Globus pallidus (tissue), 1 donor: Measurements from ENCODE around the gene TENT4B.
"Not testable (repeated sequence)": the region's sequence is repeated elsewhere in the genome, so short reads cannot be mapped to it uniquely, and the experiment has no call there.

Source experiments
- DNase-seq: peaks from one replicate; pipeline ENCODE4 v3.0.0-alpha.2; 2015; ENCODE audit warnings: low spot score

The TENT4B gene

DNA sequence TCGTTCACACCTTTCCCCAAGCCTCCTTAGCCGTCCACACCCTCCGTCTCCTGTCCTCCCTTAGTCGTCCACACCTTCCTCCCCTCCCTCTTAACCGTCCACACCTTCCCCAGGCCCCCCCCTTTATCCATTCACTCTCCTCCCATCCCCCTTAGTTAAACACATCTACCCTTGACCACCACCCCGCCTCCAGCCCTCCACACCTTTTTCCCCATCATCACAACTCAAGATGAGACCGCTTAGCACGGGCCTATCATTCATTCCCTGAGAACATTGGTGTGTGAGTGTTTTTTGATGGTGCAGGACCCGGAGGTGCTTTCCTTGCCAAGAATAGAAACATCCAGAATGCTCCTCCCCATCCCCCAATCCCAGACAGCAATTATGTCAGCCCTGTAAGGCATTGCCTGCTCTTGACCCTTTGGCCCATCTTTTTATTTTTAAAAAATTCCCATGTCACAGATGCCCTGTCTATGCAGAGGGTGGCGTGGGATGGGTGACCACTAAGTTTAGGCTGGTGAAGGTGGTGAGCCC is 1.4 kb downstream of the TENT4B start:
- peak; percentile 39 for DNase-seq

DNA sequence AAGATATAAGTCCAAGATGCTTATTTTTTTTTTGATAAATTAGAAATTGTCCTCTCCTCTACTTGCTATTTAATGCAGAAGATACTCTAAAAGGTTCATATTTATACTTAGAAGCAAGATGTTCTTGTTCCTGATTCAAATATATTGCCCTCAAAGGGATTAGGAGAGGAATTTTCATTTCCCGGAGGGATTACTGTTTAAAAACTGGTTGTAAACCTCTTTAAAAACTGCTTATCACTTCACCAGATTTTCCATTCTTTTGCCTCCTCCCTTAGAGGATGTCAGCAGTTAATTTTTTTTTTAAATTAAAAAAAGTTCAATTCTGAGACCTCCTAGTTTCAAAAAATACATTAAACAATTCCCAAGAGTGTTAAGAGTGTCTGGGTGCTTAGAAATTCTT is 2.8 kb downstream of the TENT4B start:
- no peak for DNase-seq

DNA sequence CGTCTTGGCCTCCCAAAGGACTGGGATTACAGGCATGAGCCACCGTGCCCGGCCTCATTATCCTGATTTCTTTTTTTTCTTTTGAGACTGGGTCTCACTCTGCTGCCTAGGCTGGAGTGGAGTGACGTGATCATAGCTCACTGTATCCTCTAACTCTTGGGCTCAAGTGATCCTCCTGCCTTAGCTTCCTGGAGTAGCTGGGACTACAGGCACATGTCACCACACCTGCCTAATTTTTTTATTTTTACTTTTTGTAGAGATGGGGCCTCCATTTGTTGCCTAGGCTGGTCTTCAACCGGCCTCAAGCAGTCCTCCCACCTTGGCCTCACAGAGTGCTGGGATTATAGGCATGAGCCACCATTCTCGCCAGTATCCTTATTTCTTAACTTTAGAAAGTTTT is 3.5 kb downstream of the TENT4B start:
- DNase-seq = no peak

DNA sequence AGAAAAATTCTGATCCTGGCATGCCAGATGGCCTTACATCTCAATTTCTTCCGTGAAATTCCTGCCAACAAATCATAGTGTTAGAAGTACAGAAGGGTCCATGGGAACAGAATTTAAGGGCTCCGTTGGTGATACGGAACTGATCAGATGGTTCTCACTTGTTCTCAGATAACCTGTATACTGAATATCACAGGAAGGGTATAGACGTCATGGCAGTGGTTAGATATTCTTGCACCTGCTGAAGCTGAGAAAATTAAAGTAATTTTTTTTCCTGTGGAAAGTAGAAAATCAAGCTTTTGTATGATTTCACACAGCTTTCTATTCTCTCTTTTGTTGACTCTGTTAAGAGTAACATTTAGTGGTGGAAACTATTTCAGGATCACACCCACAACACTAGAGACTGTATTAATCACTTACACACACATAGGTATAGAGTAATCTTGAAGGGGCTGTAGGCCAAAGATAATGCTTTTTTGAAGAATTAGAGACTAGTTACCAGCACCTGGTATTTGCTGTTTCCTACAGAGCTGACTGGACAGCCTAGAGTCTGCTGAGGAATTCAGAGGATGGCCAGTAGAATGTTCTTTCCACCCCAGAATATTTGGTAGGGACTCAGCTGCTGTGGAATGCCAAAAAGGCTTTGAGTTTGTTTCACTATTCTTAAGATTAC is 7.5 kb downstream of the TENT4B start:
- DNase-seq = no peak

DNA sequence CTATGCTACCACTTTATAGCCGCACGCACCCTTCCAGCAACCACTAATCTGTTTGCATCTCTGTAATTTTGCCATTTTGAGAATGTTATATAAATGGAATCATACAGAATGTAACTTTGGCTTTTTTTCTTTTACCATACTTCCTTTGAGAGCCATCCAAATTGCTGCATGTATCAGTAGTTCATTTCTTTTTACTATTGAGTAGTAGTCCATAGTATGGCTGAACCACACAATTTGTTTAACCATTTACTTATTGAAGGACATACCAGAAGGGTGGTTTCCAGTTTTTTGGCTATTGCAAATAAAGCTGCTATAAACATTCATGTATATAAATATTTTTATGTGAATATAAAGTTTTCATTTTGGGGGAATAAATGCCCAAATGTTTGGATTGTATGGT is 8.8 kb downstream of the TENT4B start:
- DNase-seq = no peak

DNA sequence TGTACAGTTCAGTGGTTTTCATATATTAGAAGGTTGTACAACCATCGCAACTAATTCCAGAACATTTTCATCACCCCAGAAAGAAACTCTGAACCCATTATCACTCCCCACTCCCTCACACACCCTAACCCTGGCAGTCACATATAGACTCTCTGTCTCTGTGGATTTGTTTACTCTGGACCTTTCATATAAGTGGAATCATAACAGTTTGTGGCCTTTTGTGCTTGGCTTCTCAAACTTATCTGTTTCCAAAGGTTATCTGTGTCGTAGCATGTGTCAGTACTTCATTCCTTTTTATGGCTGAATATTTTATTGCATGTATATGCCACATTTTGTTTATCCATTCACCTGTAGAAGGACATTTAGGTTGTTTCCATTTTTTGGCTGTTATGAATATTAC is 12.4 kb downstream of the TENT4B start:
- DNase-seq = no peak

DNA sequence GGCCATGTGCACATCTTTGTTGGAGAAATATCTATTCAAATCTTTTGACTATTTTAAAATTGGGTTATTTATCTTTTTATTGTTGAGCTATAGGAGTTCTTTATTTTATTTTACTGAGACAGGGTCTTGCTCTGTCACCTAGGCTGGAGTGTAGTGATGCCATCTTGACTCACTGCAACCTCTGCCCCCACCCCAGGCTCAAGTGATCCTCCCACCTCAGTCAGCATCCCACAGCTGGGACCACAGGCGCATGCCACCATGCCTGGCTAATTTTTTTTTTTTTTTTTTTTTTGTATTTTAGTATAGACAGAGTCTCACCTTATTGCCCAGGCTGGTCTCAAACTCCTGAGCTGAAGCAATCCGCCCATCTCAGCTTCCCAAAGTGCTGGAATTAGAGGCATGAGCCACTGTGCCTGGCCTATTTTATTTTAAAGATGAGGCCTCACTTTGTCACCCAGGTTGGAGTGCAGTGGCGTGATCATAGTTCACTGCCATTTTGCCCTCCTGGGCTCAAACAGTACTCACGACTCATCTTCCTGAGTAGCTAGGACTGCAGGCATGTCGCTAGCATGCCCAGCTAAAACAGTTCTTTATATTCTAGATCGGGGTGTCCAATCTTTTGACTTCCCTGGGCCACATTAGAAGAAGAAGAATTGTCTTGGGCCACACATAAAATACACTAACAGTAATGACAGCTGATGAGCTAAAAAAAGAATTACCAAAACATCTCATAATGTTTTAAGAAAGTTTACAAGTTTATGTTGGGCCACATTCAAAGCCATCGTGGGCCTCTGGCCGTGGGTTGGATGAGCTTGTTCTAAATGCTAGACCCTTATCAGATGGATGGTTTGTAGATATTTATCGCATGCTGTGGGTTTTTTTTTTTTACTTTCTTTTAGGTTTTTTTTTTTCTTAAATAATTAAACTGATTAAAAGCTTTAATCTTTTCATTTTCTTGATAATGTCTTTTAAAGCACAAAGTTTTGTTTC is 13.7 kb downstream of the TENT4B start:
- no peak for DNase-seq

DNA sequence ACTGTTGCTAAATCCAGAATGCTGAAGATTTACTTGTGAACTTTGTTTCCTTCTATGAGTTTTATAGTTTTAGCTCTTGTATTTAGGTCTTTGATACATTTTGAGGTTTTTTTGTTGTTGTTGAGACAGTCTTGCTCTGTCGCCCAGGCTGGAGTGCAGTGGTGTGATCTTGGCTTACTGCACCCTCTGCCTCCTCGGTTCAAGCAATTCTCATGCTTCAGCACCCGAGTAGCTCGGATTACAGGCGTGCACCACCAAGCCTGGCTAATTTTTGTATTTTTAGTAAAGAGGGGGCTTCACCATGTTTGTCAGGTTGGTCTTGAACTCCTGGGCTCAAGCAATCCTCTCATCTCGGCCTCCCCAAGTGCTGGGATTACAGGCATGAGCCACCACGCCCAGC is 14.4 kb downstream of the TENT4B start:
- DNase-seq = no peak

DNA sequence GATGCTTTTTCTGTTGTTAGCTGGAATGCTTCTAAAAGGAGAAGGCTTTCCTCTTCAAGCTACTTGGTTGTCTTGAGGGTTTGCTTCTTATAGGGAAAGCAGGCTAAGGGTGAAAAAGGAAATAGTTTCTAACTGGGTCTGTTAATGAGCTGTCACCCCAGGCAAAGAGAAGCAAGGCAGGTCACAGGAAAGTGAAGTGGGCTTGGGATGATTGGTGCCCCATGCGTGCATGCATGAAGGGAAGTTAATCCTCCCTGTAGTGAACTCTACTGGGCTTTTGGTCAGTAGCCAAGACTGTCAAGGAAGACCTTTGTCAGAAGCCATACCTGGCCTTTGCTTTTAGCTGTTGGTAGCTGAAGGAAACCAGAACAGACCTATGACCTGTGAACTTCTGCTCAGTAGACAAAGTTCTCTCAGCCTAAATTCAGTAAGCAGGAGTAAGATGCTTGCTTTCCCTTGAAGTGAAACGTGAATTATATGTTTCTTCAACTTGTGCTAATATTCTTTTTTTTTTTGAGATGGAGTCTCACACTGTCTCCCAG is 16.5 kb downstream of the TENT4B start:
- DNase-seq = no peak

DNA sequence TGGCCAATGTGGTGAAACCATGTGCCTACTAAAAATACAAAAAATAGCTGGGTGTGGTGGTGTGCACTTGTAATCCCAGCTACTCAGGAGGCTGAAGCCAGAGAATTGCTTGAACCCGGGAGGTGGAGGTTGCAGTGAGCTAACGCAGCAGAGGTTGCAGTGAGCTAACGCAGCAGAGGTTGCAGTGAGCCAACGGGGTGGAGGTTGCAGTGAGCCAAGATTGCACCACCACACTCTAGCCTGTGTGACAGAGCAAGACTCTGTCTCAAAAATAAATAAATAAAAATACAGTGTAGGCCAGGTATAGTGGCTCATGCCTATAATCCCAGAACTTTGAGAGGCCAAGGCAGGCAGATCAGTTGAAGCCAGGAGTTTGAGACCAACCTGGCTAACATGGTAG is 18.7 kb downstream of the TENT4B start:
- DNase-seq = not testable (repeated sequence)

DNA sequence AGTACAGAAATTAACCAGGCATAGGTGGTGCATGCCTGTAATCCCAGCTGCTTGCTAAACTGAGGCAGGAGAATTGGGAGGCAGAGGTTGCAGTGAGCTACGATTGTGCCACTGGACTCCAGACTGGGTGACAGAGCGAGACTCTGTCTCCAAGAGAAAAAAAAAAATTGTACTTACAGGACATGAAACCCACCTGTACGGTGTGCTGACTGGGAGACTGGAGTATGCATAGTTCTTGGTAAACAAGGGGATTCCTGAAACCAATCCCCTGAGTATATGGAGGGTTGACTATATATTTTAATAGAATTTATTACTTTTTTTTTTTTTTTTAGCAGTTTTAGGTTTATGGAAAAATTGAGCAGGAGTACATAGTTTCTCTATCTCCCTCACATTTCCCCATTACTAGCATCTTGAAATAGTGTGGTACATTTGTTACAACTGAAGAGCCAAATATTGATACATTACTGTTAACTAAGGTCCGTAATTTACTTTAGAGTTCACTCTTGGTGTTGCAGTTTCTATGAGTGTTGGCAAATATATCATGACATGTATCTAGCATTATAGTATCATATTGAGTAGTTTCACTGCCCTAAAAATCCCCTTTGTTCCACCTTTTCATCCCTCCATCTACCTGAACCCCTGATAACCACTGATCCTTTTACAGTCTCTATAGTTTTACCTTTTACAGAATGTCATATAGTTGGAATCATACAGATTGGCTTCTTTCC is 19.3 kb downstream of the TENT4B start:
- no peak for DNase-seq

DNA sequence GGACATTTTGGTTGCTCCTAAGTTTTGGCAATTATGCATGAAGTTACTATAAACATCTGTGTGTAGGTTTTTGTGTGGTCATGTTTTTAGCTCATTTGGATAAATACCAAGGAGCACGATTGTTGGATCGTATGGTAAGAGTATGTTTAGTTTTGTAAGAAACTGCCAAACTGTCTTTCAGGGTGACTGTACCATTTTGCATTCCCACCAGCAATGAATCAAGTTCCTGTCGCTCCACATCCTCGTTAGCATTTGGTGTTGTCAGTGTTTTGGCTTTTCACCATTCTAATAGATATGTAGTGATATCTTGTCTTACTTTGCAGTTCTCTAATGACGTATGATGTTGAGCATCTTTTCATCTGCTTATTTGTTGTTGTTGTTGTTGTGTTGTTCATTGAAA is 20.2 kb downstream of the TENT4B start:
- DNase-seq = no peak

DNA sequence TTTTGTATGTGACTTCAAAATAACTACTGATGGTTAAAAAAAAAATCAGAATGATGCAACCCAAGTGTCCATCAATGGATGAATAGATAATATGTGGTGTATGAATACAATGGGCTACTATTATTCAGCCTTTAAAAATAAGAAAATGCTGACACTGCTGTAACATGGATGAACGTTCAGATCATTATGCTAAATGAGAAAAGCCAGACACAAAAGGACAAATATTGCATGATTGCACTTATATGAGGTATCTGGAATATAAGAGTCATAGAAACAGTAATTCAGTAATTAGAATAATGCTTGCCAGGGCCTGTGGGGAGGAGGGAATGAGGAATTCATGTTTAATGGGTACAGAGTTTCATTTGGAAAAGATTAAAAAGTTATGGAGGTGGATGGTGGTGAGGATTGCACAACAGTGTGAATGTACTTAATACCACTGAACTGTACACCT is 25.4 kb downstream of the TENT4B start:
- no peak for DNase-seq

DNA sequence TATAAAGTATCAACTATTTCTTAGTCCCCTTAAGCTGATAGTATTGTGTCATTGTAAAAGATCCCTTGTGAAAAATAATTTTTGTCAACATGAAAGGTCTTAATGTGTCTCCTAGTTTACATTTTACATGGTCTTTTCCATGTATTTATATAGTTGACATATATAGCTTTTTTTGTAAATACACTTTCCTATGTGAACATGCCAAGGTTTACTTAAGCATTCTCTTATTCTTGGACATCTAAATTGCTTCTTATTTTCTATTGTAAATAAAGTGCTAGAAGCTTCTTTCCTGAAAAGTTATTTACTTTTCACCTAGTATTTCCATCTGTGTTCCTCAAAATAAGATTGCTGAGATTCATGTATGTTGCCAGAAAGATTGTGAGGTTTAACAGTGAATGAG is 29.3 kb downstream of the TENT4B start:
- no peak for DNase-seq

DNA sequence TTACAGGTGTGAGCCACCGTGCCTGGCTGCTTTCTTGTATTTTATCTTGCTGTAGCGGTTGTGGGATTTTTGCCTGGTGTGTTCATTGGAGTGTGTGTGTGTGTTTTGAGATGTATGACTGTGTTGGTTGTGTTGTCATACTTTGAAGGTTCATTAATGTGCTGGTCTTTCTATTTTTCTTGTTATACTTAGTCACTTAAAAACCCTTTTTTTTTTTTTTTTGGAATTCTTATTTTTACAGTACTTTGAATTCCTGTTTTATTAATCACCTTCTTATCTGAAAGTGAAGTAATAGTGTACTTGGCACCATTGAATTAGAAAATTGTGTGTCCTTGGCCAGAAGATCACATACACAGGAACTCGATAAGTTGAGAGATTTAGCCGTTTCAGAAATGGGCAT is 30.2 kb downstream of the TENT4B start:
- DNase-seq = no peak

DNA sequence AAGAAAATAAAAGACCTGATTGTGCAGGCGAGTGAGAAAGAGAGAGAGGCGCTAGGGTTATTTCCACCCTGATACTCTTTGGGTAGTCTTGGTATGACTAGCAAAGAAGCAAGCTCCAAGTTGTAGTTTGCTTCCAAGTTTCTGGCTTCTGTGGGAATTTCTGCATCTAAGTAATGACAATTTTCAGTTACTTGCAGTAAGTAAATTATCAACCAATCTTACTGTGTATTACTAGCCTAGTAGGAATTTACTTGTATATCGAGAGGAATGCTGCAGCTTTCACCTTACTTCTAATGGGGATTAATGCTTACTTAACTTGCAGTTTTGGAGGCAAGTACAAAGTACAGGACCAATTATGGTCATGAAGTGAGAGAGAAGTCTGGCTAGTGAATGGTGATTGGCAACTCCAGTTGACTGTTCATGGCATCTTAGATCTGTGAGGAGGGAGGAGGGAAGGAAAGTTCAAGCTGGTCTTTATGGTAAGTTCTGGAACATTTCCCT is 31.9 kb downstream of the TENT4B start:
- no peak for DNase-seq

DNA sequence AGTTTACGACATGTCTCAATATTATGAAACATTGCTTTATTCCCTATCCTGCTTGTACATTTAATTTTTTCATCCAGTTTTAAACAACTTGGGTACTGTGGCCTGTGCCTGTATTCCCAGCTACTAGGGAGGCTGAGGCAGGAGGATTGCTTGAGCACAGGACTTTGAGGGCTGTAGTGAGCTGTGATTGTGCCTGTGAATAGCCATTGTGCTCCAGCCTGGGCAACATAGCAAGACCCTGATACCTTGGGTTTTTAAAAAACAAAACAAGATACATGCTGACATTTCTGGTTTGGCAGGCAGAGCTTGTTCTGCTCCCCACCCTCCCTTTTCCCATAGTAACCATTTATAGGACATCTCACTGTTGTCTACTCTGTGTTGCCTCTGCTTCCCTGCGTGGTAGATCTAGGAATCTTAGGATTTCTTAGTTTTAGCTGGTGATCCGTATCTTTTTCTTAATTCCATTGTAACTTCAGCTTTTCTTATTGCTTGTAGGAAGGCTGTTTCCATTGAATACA is 35.6 kb downstream of the TENT4B start:
- no peak for DNase-seq

DNA sequence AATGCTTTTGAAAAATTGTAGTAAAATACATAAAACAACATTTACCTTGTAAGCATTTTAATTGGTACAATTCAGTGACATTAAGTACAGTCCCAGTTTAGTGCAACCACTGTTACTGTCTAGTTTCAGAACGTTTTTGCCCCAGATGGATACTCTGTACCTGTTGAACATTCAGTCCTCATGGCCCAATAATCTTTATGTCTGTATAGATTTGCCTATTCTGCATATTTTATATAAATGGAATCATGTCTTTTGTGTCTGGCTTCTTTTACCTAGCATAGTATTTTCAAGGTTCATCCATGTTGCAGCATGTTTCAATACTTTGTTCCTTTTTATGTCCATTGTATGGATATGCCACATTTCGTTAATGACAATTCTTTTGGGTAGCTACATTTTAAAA is 37.2 kb downstream of the TENT4B start:
- DNase-seq = no peak

DNA sequence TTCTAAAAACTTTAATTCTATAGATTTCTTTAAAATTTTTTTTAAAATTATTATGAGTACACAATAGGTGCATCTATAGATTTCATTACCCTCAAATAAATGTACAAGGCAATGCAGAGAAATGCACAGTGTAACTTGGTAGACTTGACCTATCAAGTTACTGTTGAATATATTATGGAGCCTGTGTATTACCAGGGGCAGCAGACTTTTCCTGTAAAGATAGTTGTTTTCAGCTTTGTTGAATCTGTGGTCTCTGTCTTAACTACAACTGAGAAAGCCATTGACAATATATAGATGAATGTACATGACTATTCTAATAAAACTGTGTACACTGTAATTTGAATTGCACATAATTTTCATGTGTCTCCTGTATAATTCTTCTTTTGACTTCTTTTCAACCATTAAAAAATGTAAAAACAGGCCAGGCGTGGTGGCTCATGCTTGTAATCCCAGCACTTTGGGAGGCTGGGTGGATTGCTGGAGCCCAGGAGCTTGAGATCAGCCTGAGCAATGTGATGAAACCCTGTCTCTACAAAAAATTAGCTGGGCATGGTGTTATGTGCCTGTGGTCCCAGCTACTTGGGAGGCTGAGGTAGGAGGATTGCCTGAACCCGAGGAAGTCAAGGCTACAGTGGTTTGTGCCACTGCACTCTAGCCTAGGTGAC is 39.4 kb downstream of the TENT4B start:
- no peak for DNase-seq

DNA sequence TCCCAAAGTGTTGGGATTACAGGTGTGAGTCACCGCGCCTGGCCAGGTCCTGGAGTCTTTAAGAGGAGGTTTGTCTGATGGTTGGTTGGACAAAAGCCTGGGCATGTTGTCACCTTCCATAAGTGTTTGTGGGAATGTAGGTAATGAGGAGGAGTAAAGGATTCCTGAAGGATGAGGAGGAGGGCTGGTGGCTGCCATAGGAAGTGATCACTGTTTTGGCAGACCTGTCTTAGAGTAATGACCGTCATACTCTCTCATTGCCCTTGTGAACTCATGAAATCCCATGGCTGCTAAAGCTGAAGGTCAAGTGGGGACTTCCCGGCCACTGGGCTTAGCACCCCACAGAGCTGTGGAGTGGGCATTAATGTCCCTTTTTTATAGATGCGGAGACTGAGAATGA is 40.5 kb downstream of the TENT4B start:
- no peak for DNase-seq

DNA sequence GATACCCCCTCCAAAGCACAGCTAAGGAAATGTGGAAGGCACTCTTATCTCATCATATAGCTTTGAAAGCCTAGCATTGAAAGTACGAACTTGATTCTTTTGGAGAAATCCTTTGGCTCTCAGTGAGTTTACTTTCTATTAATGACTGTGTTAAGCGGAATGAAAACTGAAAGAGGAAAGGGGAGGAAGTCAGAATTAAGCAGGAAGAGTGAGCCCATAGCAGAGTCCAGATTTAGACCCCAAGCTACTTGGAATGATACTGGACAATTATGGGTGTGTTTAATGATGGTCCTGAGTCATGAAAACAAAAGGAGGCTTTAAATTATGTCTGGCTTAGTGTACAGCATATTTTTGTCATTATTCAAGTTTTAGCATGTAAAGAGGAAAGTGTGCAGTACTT is 42.2 kb downstream of the TENT4B start:
- no peak for DNase-seq
